Activated T-cell treated with anti-CD3 and anti-CD28 coated beads for 1 hour (primary cell): ENCODE measurements around the gene MYO16.

ENCODE experiments used
- DNase-seq: peaks from one replicate; pipeline ENCODE4 v3.0.0-alpha.2; 2020; ENCODE audit warnings: low read depth

MYO16 gene

GRCh38 chr13:109243311-109243951, 614.0 kb downstream of the MYO16 start:
- DNase-seq: no peak

- DNase-seq: no peak
These were observed 615.2 kb downstream of the MYO16 start for GRCh38 chr13:109244566-109244965.

GRCh38 chr13:109246001-109246400, 616.6 kb downstream of the MYO16 start:
- DNase-seq: no peak

- DNase-seq: no peak
These were observed 620.5 kb downstream of the MYO16 start for GRCh38 chr13:109249780-109250528.

- DNase-seq: no peak
These were observed 622.5 kb downstream of the MYO16 start for GRCh38 chr13:109251956-109252355.

- DNase-seq: no peak
These were observed 623.9 kb downstream of the MYO16 start for GRCh38 chr13:109253316-109253715.

GRCh38 chr13:109254274-109254673, 624.9 kb downstream of the MYO16 start:
- no peak for DNase-seq

GRCh38 chr13:109255141-109255856, 625.9 kb downstream of the MYO16 start:
- DNase-seq: no peak

GRCh38 chr13:109256866-109257760, 627.7 kb downstream of the MYO16 start:
- DNase-seq: no peak
